GM23248 (cell line): Measurements from ENCODE around the gene WDPCP.

Source experiments
- EZH2 ChIP-seq: fragments of 200-600 bp; sonication (generic); IDR thresholded peaks from 2 replicates; pipeline ENCODE4 v1.6.1; 2018; ENCODE audit warnings: antibody characterized with exemption, mild to moderate bottlenecking; ENCODE audit not compliant: insufficient read depth, poor library complexity, severe bottlenecking
- EZH2phosphoT487 ChIP-seq: fragments of 200-600 bp; sonication (generic); IDR thresholded peaks from 2 replicates; pipeline ENCODE4 v1.6.1; 2018; ENCODE audit warnings: antibody characterized with exemption, moderate library complexity, mild to moderate bottlenecking, low read depth; ENCODE audit not compliant: insufficient read depth

DNA sequence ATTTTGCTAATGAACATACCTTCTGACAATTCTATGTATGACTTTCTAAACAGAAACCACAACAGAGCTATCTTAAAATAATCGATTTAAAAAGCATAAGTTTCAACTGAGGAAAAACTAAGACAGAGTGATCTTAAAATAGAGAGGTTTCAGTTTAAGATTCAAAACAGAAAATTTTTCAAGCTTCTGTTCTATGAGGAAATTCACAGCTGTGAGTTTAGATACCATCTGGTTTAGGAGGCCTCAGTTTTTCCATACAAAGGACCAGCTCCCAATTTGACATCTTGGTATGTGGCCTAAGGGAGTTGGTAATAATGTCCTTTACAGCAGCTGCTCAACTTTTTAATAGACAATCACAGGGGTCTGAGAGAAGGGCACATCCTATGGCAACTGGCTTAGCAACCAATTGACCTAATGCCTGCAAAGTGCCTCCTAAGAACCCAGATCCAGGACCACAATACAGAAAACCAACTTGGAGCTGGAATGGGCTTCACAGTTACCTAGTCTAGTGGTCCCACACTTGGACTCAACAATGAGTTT, 40.2 kb upstream of the WDPCP start:
- TF ChIP-seq EZH2 (no peak), EZH2phosphoT487 (no peak)
